PC-9 (cell line): Measurements from ENCODE around the gene PNLIPRP2. TPM values are rescaled to one million over a fixed set of nuclear protein-coding genes. Genes with fewer than 3 reads are reported as not detected.

Source experiments
- BruUV-seq: library from RNA; stranded (reverse); fragments of 400-500 nt; replicated peaks from 2 replicates; lab custom pipeline; 2021; lab: Mats Ljungman, UMichigan
- CTCF ChIA-PET: fragments of 300-600 bp; sonication (Branson Sonifier 250); formaldehyde crosslinking; loops from one replicate; lab custom pipeline; 2022; ENCODE audit warnings: antibody characterized with exemption; lab: Charles Lee
- POLR2A ChIA-PET: fragments of 300-600 bp; sonication (Branson Sonifier 250); formaldehyde crosslinking; loops from one replicate; lab custom pipeline; 2022; ENCODE audit warnings: antibody characterized with exemption; ENCODE audit not compliant: unreplicated experiment; lab: Charles Lee
- DNase-seq, 2 experiments: peaks; one replicate each; pipeline versions ENCODE4 v3.0.0 to v3.0.0-alpha.2; 2015 to 2022; ENCODE audit warnings: mixed read lengths in 1 of 2
- H2AFZ ChIP-seq: fragments of 200-600 bp; sonication (generic); 2 replicates; pipeline ENCODE4 v1.8.1; 2017; ENCODE audit warnings: antibody characterized with exemption
- H3F3A ChIP-seq: fragments of 200-600 bp; sonication (generic); 2 replicates; pipeline ENCODE4 v1.8.1; 2017; ENCODE audit warnings: antibody characterized with exemption, mild to moderate bottlenecking, low read depth; ENCODE audit not compliant: insufficient read depth
- H3K27ac ChIP-seq: fragments of 200-600 bp; sonication (generic); 2 replicates; pipeline ENCODE4 v1.6.1; 2016; ENCODE audit warnings: mixed run types
- H3K27me3 ChIP-seq: fragments of 200-600 bp; sonication (generic); 2 replicates; pipeline ENCODE4 v1.6.1; 2016; ENCODE audit warnings: low read depth, mixed run types; ENCODE audit not compliant: insufficient read depth
- H3K36me3 ChIP-seq: fragments of 200-600 bp; sonication (generic); 2 replicates; pipeline ENCODE4 v1.6.1; 2016; ENCODE audit warnings: low read depth, mixed run types
- H3K4me1 ChIP-seq: fragments of 200-600 bp; sonication (generic); replicated peaks from 2 replicates; pipeline ENCODE4 v1.6.1; 2016; ENCODE audit warnings: mixed run types; ENCODE audit not compliant: insufficient read depth
- H3K4me2 ChIP-seq: fragments of 200-600 bp; sonication (generic); 2 replicates; pipeline ENCODE4 v1.6.1; 2017; ENCODE audit warnings: mixed run types
- H3K4me3 ChIP-seq: fragments of 200-600 bp; sonication (generic); 2 replicates; pipeline ENCODE4 v1.6.1; 2016; ENCODE audit warnings: mixed run types
- H3K79me2 ChIP-seq: fragments of 200-600 bp; sonication (generic); 2 replicates; pipeline ENCODE4 v1.6.1; 2017; ENCODE audit warnings: low read depth, mixed run types
- H3K9me2 ChIP-seq: fragments of 200-600 bp; sonication (generic); 2 replicates; pipeline ENCODE4 v1.8.1; 2017; ENCODE audit warnings: mild to moderate bottlenecking; ENCODE audit not compliant: insufficient read depth
- H3K9me3 ChIP-seq: fragments of 200-600 bp; sonication (generic); 2 replicates; pipeline ENCODE4 v1.8.1; 2016; ENCODE audit warnings: low read depth; ENCODE audit not compliant: insufficient read depth
- H4K20me1 ChIP-seq: fragments of 200-600 bp; sonication (generic); 2 replicates; pipeline ENCODE4 v1.8.1; 2017; ENCODE audit not compliant: insufficient read depth
- EZH2 ChIP-seq: fragments of 200-600 bp; sonication (generic); IDR thresholded peaks from 2 replicates; pipeline ENCODE4 v1.8.0; 2017; ENCODE audit warnings: antibody characterized with exemption, low read depth
- intact Hi-C: fragments of 100-400 bp; cut with micrococcal nuclease; formaldehyde crosslinking; loops from one replicate; pipeline ENCODE4 v1.10.0; 2022; ENCODE audit not compliant: unreplicated experiment
- total RNA-seq: library from RNA; stranded (reverse); gene quantifications from 2 replicates; pipeline ENCODE4 v1.2.3, GENCODE V29; 2021
- TF ChIP-seq, protein P1 (sequence below): fragments of 200-600 bp; sonication (generic); conservative IDR thresholded peaks from 2 replicates; pipeline ENCODE4 v1.6.1; 2017; ENCODE audit warnings: mixed run types, antibody characterized with exemption, mild to moderate bottlenecking, moderate library complexity

The PNLIPRP2 gene
- total RNA-seq, 1 experiment from 2014 or later, result not detected

DNA sequence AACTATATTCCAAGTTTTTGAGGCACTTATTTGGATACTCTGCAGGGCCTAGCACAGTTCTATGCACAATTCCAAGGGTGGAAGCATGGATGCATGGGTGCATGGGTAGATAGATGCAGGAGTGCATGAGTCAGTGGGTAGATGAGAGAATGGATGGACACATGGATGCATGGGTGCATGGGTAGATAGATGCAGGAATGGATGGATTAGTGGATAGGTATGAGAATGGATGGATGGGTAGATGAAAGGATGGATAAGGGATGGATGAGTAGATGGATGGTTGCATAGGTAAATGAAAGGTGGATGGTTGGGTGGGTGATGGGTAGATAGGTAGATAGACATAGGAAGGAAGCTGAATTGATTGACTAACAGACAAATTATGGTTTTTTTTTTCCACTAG lies 15.6 kb downstream of the PNLIPRP2 start:
- H4K20me1 ChIP-seq, result no peaks in the 10 kb centered on the region
- no peaks in the 10 kb centered on the region for H3K9me2 ChIP-seq
- no peak for TF ChIP-seq EZH2
- TF ChIP-seq, protein P1, sequence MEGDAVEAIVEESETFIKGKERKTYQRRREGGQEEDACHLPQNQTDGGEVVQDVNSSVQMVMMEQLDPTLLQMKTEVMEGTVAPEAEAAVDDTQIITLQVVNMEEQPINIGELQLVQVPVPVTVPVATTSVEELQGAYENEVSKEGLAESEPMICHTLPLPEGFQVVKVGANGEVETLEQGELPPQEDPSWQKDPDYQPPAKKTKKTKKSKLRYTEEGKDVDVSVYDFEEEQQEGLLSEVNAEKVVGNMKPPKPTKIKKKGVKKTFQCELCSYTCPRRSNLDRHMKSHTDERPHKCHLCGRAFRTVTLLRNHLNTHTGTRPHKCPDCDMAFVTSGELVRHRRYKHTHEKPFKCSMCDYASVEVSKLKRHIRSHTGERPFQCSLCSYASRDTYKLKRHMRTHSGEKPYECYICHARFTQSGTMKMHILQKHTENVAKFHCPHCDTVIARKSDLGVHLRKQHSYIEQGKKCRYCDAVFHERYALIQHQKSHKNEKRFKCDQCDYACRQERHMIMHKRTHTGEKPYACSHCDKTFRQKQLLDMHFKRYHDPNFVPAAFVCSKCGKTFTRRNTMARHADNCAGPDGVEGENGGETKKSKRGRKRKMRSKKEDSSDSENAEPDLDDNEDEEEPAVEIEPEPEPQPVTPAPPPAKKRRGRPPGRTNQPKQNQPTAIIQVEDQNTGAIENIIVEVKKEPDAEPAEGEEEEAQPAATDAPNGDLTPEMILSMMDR, result no peak
- H3K36me3 ChIP-seq, result no peaks in the 10 kb centered on the region
- H3K4me2 ChIP-seq, result no peak overlapping the region
- H3K4me1 ChIP-seq, result no peaks in the 10 kb centered on the region
- ChIA-PET CTCF (no interaction called here), POLR2A (no interaction called here)
- BruUV-seq, result no TSS peak
- peaks cover 1% of the 10 kb centered on the region for H3K27me3 ChIP-seq
- no peaks in the 10 kb centered on the region for H3K79me2 ChIP-seq
- H3K4me3 ChIP-seq, result no peak overlapping the region
- no peak overlapping the region for H2AFZ ChIP-seq
- DNase-seq, result no peak
- H3K9me3 ChIP-seq, result no peaks in the 10 kb centered on the region
- no peak overlapping the region for H3K27ac ChIP-seq
- intact Hi-C loops, result no loop called here
- no peaks in the 10 kb centered on the region for H3F3A ChIP-seq

DNA sequence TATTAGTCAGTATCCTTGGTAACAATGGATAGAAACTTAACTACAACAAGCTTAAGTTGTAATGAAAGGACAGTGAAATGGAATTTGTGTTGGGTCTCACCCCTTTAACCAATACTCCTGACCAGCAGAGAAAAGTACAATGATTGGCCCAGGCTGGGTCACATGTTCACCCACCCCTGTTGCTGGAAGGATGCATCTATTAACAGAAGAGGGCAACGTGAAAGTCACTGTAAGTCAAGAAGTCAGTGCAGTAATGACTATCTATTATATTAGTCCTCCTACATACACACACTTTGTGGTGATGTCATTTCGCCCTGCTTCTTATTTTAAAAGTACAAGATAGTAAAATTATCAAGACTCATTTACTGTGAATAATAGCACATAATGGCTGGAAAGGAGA lies 16.2 kb downstream of the PNLIPRP2 start:
- POLR2A ChIA-PET, result no interaction called here

DNA sequence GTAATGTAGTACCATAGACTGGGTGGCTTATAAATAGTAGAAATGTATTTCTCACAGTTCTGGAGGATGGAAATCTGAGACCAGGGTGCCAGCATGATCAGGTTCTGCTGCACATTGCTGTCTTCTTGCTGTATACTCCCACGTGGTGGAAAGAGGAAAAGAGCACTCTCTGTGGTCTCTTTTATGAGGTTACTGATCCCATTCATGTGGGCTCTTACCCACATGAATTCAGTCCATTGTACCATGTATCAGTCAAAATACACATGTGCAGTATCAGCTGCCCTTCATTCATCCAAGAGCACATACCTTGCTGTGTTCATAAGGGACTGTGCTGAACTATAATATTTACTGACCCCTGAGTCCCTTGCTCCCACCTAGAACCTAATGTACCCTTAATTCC lies 17.1 kb downstream of the PNLIPRP2 start:
- no peak overlapping the region for H2AFZ ChIP-seq
- no peaks in the 10 kb centered on the region for H3K4me1 ChIP-seq
- intact Hi-C loops, result no loop called here
- TF ChIP-seq, protein P1, result no peak
- TF ChIP-seq EZH2, result no peak
- no peaks in the 10 kb centered on the region for H3F3A ChIP-seq
- H3K27me3 ChIP-seq, result no peaks in the 10 kb centered on the region; the same call in 1 of the 2 replicates
- no peak overlapping the region for H3K4me3 ChIP-seq
- no peaks in the 10 kb centered on the region for H3K79me2 ChIP-seq
- no TSS peak for BruUV-seq
- POLR2A ChIA-PET, result no interaction called here
- no peak for DNase-seq
- H3K27ac ChIP-seq, result no peak overlapping the region
- no peaks in the 10 kb centered on the region for H3K36me3 ChIP-seq
- no peaks in the 10 kb centered on the region for H3K9me2 ChIP-seq
- no peaks in the 10 kb centered on the region for H3K9me3 ChIP-seq
- no peak overlapping the region for H3K4me2 ChIP-seq
- CTCF ChIA-PET, result no interaction called here
- H4K20me1 ChIP-seq, result no peaks in the 10 kb centered on the region

More for the DNA sequence above, 16.2 kb downstream of the PNLIPRP2 start:
- Histone ChIP-seq H3K4me1 (no peaks in the 10 kb centered on the region), H3K27ac (no peak overlapping the region), H4K20me1 (no peaks in the 10 kb centered on the region), H3K27me3 (no peaks in the 10 kb centered on the region; the same call in 1 of the 2 replicates), H3K79me2 (no peaks in the 10 kb centered on the region), H3K9me2 (no peaks in the 10 kb centered on the region), H3K4me2 (no peak overlapping the region), H3K9me3 (no peaks in the 10 kb centered on the region), H2AFZ (no peak overlapping the region), H3K36me3 (no peaks in the 10 kb centered on the region), H3F3A (no peaks in the 10 kb centered on the region), H3K4me3 (no peak overlapping the region)
- intact Hi-C loops, result no loop called here
- CTCF ChIA-PET, result no interaction called here
- no peak for DNase-seq
- TF ChIP-seq, protein P1, result no peak
- no peak for TF ChIP-seq EZH2
- no TSS peak for BruUV-seq
